HG02943 (cell line): Measurements from ENCODE around the gene ARID1B.

Source experiments
- ATAC-seq: cut with Tn5 transposase; IDR thresholded peaks from one replicate; pipeline ENCODE4 v1.9.1; 2021; ENCODE audit warnings: mild to moderate bottlenecking, low read depth, moderate library complexity; ENCODE audit not compliant: unreplicated experiment

ARID1B gene

DNA sequence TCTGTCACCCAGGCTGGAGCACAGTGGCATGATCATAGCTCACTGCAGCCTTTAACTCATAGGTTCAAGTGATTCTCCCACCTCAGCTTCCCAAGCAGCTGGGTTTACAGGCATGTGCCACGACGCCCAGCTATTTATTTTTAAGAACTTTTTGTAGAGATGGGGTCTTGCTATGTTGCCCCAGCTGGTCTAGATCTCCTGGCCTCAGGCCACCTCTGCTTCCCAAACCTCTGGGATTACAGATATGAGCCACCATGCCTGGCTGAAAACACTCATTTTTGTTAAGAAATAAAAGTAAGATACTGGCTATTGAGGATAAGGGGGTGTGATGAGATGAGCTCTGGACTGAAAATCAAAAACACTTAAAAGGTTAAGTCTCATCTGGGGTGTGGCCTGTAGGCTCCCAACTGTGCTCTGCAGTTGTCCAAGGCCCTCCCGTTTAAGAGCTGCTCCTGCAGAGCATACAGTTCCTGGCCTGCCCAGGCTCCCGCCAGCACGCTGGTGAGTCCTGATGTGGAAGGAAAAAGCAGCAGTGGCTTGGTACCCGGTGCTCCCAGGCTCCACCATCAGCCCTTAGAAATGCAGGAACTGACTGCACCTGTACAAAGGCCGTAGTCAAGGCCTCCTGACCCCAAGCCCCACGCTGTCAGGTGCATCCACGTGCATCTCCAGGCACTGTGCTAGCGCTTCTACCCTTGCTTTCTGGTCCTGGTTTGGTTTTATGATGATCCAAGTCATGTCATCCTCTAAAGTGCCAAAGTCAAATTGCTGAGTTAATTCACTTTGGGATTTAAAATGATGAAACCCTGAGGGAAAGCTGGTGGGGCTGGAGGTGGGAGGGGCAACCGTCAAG is 434.7 kb downstream of the ARID1B start:
- no peak for ATAC-seq

- no peak for ATAC-seq
These were observed 436.2 kb downstream of the ARID1B start for GRCh38 chr6:157213426-157213825.

GRCh38 chr6:157213907-157214565 is 436.9 kb downstream of the ARID1B start:
- ATAC-seq: no peak

DNA sequence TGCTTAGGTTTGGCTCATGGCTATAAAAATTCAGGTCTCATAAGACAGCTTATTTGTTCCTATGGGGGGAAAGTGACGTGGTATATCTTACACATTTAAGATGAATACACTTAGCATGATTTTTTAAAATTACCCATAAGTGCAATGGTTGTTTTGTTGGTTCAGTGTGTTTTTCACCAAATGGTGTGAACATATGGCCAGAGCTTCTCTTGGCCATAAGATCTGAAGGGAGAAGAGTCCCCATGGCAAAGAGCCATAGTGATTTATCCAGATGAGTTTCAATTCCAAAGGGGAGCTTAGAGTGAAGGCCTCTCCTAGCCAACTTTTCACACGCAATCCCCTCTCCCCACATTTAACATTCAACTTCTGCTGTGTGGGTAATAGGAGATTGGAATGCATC is 438.5 kb downstream of the ARID1B start:
- no peak for ATAC-seq

DNA sequence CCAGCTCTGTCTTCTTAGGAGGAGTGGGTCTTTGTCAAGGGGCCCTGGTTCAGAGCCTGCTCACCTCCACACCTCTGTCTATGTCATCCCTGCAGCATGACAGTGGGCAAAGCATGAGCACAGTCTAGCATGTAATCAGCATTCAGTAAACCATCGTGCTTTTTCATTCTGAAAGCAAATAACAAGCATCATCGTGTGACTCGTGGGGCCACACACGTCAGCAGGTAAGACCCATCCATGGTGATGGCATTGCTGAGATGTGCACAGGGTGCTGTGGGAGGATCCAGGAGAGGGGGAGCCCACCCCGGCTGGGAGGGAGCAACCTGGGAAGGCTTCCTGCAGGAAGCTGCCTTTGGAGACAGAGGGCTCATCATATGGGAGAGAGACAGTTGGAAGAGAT is 439.4 kb downstream of the ARID1B start:
- ATAC-seq: no peak

DNA sequence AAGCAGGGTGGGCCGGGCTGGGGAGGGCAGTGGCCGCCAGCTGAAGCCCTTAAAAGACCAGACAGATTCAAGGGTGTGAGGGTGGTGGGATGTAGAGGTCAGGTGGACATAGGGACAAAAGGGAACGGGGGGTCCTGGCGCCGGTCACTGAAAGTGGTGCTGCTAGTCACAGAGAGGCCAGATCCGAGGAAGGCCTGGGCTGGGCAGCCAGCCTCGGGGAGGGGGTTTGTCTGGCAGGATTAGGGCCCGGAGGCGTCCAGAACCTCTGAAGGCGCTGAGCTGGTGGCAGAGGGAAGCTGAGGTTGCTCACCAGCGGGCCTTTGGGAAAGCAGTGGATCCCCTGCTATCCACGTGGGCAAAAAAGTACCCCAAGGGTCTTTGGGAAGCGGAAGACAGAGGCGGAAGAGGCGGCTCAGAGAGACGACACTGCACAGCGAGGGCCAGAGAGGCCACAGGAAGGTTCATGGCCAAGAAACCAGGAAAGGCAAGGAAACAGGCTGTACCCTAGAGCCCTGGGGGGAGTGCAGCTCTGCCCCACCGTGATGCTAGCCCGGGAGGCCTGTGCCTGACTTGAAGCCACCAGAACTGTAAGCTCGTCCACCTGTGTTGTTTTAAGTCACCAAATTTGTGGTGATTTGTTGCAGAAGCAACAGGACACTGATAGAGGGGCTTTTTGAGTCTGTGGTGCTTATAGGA is 440.2 kb downstream of the ARID1B start:
- ATAC-seq: no peak

DNA sequence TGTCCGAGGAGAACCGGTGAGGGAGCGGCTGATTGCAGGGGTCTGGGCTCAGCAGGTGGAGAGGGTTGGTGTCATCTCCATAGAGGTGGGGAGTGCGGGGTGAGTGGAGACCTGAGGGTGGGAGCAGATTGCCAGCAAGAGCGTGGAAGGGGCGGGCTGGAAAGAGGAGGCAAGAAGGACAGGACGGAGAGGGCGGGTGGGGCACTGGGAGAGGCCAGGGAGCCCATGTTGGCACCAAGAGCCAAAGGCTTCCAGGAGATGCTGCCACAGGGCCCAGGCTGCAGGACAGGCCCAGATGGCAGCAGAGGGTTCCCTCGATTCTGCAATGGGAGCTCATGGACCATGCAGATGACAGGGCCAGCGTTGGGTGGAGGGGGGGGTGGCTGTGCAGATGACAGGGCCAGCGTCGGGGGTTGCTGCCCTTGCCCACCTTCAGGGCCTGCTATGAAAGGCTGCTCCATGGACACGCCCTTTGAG is 440.8 kb downstream of the ARID1B start:
- no peak for ATAC-seq

- no peak for ATAC-seq
These were observed 441.4 kb downstream of the ARID1B start for GRCh38 chr6:157218371-157219198.

- ATAC-seq: no peak
These were observed 442.3 kb downstream of the ARID1B start for GRCh38 chr6:157219201-157220200.

- no peak for ATAC-seq
These were observed 443.3 kb downstream of the ARID1B start for GRCh38 chr6:157220485-157220884.

GRCh38 chr6:157221049-157221816 is 444.1 kb downstream of the ARID1B start:
- no peak for ATAC-seq

DNA sequence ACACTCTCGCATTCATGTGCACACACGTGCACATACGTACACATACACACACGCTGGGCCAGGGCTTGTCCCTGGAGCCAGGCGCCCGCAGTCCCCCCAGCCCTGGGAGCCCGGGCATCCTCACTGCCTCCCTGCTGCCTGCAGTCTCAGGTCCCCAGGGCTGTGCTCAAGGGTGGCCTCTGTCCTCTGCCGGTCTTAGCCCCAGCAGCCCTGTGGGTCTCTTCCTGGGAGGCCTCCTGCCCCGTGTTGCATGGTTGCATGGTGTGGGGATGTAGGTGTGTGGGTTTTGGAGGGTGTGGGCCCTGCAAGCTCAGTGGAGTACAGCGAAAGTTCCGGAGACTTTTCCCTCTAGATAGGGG is 444.6 kb downstream of the ARID1B start:
- ATAC-seq: no peak

- no peak for ATAC-seq
These were observed 445.2 kb downstream of the ARID1B start for GRCh38 chr6:157222201-157222981.

DNA sequence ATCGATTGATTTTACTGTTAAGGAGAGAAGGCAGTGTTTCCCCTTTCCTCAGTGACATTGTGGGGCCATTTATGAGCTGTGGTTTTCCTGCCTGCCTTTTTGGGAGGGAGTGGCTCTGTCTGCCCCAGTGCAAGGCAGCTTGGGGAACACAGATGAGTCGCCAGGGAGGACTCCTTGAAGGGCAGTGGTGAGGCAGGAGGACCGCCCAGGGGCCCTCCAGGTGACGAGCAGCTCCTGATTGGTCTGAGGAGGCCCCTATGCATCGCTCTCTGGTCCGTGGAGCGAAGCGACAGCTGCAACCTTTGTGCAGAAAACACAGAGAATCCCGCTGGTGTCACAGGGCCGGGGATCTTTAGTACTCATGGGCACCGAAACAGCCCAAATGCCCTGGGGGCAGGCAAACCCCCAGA is 445.8 kb downstream of the ARID1B start:
- ATAC-seq: no peak

GRCh38 chr6:157223511-157223910 is 446.3 kb downstream of the ARID1B start:
- ATAC-seq: no peak

DNA sequence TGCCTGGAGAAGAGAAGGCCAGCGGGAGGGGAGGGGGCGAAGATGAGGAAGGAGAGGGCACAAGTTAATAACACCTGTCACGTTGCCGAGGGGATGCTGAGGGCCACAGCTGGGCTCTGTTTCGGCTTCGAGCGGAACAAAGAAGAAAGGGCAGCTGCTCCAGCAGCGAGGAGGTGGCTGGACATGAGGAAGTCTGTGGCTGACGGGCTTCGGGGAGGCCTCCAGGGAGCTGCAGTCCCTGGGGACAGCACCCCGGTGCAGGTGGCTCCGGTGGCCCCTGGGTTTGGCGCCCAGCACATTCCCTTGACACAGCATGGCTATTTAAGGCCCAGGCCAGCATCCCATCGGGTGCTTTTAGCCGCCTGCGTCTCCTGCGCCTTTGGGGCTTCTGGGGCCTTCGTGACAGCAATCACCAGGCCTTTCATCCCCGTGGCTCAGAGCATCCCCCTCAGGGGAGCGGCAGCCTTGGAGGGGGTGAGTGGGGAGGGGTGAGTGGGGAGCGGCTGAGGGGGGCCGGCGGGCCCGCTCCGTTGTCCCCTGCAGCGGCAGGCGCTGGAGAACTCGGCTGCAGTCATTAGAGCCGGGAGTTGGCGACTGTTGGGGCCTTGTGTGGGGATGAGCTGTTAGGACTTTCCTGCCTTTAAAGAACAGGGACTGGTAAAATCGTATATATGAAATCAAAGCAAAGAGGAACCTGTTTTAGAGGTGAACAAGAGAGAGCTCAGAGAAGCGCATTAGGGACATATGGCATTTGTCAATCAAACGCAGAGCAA is 447.2 kb downstream of the ARID1B start:
- no peak for ATAC-seq

DNA sequence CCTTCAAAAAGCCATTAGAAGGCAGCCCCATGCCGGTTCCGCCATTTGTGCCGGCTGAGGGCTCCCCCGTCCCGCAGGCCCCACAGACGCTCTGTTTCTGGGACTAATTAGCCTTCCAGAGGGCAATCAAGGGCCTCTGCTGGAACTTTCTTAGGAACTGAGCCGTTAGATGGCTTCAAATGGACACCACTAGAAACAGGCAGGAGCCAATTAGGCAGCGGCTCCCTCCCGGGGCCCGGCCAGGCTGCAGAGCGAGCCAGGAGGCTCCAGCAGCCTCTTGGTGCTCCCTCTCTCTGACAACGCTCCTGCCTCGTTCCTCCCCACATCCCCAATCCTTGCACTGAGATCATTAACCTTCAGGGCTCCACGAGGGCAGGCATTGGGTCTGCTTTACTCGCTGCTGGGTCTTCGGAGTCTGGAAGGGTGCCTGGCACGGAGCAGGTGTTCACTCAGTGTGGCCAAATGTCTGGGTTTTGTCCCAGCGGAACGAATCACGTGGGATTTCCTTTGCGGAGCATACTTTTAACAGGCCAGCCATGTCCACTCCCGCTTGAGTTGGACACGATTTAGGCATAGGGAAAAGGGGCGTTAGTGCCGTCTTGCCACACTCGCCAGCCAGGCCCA is 447.9 kb downstream of the ARID1B start:
- no peak for ATAC-seq
